Endothelial cell (in vitro differentiated cells): ENCODE results near the gene CRTAC1. TPM values are rescaled to one million over a fixed set of nuclear protein-coding genes. Genes with fewer than 3 reads are reported as not detected.

ENCODE experiments used
- DNase-seq: peaks from one replicate; pipeline ENCODE4 v3.0.0; 2021; ENCODE audit warnings: low spot score
- H3K27ac Mint-ChIP-seq: one replicate; pipeline ENCODE4 v1.8.0; 2021; ENCODE audit warnings: mixed read lengths, inconsistent platforms; ENCODE audit not compliant: unreplicated experiment
- H3K27me3 Mint-ChIP-seq: one replicate; pipeline ENCODE4 v1.8.0; 2021; ENCODE audit warnings: mild to moderate bottlenecking, moderate library complexity, mixed read lengths, inconsistent platforms; ENCODE audit not compliant: unreplicated experiment
- H3K36me3 Mint-ChIP-seq: one replicate; pipeline ENCODE4 v1.8.0; 2021; ENCODE audit warnings: mild to moderate bottlenecking, low read depth, mixed read lengths, inconsistent platforms; ENCODE audit not compliant: unreplicated experiment
- H3K4me1 Mint-ChIP-seq: one replicate; pipeline ENCODE4 v1.8.0; 2021; ENCODE audit warnings: mild to moderate bottlenecking, mixed read lengths, inconsistent platforms; ENCODE audit not compliant: unreplicated experiment
- H3K4me3 Mint-ChIP-seq: one replicate; pipeline ENCODE4 v1.8.0; 2021; ENCODE audit warnings: mild to moderate bottlenecking, mixed read lengths, inconsistent platforms; ENCODE audit not compliant: unreplicated experiment
- H3K9me3 Mint-ChIP-seq: one replicate; pipeline ENCODE4 v1.8.0; 2021; ENCODE audit warnings: mixed read lengths, inconsistent platforms; ENCODE audit not compliant: unreplicated experiment
- CTCF ChIP-seq: fragments of 200-600 bp; sonication (generic); IDR thresholded peaks from one replicate; pipeline ENCODE4 v1.5.0; 2021; ENCODE audit warnings: antibody characterized with exemption; ENCODE audit not compliant: unreplicated experiment
- total RNA-seq: library from RNA; stranded (reverse); fragmentation: NEBNext Ultra II Directional; extraction: Animal tissue kit (Norgen Biotek cat#: 25700); gene quantifications from one replicate; pipeline ENCODE4 v1.2.1, GENCODE V29; 2021; ENCODE audit not compliant: unreplicated experiment

CRTAC1 gene
- total RNA-seq, 1 donor from 2014 or later = 37.3 TPM

- Mint-ChIP-seq H3K36me3 (peaks cover 12% of the 10 kb centered on the region), H3K9me3 (no peaks in the 10 kb centered on the region), H3K27me3 (peaks cover 3% of the 10 kb centered on the region), H3K27ac (no peak overlapping the region), H3K4me3 (no peak overlapping the region), H3K4me1 (peaks cover 25% of the 10 kb centered on the region)
- no peak for TF ChIP-seq CTCF
- no peak for DNase-seq
Measured at GRCh38 chr10:97936126-97936525, 94.3 kb downstream of the CRTAC1 start.

GRCh38 chr10:97932932-97933530 is 97.4 kb downstream of the CRTAC1 start:
- peaks cover 10% of the 10 kb centered on the region for H3K4me1 Mint-ChIP-seq
- no peak for TF ChIP-seq CTCF
- no peaks in the 10 kb centered on the region for H3K9me3 Mint-ChIP-seq
- no peak overlapping the region for H3K4me3 Mint-ChIP-seq
- peaks cover 7% of the 10 kb centered on the region for H3K27me3 Mint-ChIP-seq
- no peak overlapping the region for H3K27ac Mint-ChIP-seq
- no peak for DNase-seq
- peaks cover 10% of the 10 kb centered on the region for H3K36me3 Mint-ChIP-seq

GRCh38 chr10:97931041-97931440 is 99.4 kb downstream of the CRTAC1 start:
- TF ChIP-seq CTCF = no peak
- H3K36me3 Mint-ChIP-seq = peaks cover 10% of the 10 kb centered on the region
- no peak overlapping the region for H3K27ac Mint-ChIP-seq
- no peak overlapping the region for H3K4me3 Mint-ChIP-seq
- H3K9me3 Mint-ChIP-seq = no peaks in the 10 kb centered on the region
- no peak for DNase-seq
- H3K27me3 Mint-ChIP-seq = peaks cover 10% of the 10 kb centered on the region
- no peaks in the 10 kb centered on the region for H3K4me1 Mint-ChIP-seq

GRCh38 chr10:97928897-97929296 is 101.5 kb downstream of the CRTAC1 start:
- Mint-ChIP-seq H3K27me3 (peaks cover 16% of the 10 kb centered on the region), H3K4me3 (no peak overlapping the region)
- DNase-seq = no peak

More at GRCh38 chr10:97928897-97929296, 101.5 kb downstream of the CRTAC1 start:
- no peak for TF ChIP-seq CTCF
- Mint-ChIP-seq H3K4me1 (no peaks in the 10 kb centered on the region), H3K9me3 (no peaks in the 10 kb centered on the region), H3K27ac (no peak overlapping the region), H3K36me3 (peaks cover 7% of the 10 kb centered on the region)
